ENCODE measurements around the gene DDX11. TPM values are rescaled to one million over a fixed set of nuclear protein-coding genes. Genes with fewer than 3 reads are reported as not detected.
A peak's percentile ranks its signal among the peaks of the same experiment; 100 is the strongest.
"Not testable (repeated sequence)": the region's sequence is repeated elsewhere in the genome, so short reads cannot be mapped to it uniquely, and the experiment has no call there.

The DDX11 gene
- total and polyA plus RNA-seq, 12 donors: 4.9 to 49.1 (median 17.0) TPM

- H3K27me3 ChIP-seq; H3K9me3 ChIP-seq (replicated peaks in 1 of 3); intact Hi-C loops (cut with DNase I); H3K4me1 ChIP-seq (replicated peaks in 1 of 2); H3K36me3 ChIP-seq (replicated peaks in 1 of 2): not testable (repeated sequence)
- WGBS, 4 donors: 3 to 7% (median 5%) methylated on average over 9 to 16 of the region's 16 CpGs
- DNase-seq: peak in 2 of 7 donors; percentile 17 to 22
- H3K4me3 ChIP-seq: peak overlapping the region in 3 of 4 donors; percentile 63 to 83 (median 79)
- TF ChIP-seq CTCF (IDR thresholded peaks at IDR 0.05): peak in 4 of 6 experiments; percentile 15 to 53 (median 36)
- peak overlapping the region in 2 of 5 donors; percentile 70 to 89 for H3K27ac ChIP-seq
Observed at GRCh38 chr12:31074333-31074874, 744 bp downstream of the DDX11 start.

GRCh38 chr12:31076150-31076549, 2.5 kb downstream of the DDX11 start:
- intact Hi-C loops (cut with DNase I); H3K27me3 ChIP-seq; DNase-seq; H3K27ac ChIP-seq; H3K9me3 ChIP-seq (replicated peaks in 1 of 3); H3K4me1 ChIP-seq (replicated peaks in 1 of 2); H3K4me3 ChIP-seq; H3K36me3 ChIP-seq (replicated peaks in 1 of 2): not testable (repeated sequence)
- 83 to 95% (median 87%) methylated on average over 9 to 11 of the region's 11 CpGs for WGBS, 4 donors

DNA sequence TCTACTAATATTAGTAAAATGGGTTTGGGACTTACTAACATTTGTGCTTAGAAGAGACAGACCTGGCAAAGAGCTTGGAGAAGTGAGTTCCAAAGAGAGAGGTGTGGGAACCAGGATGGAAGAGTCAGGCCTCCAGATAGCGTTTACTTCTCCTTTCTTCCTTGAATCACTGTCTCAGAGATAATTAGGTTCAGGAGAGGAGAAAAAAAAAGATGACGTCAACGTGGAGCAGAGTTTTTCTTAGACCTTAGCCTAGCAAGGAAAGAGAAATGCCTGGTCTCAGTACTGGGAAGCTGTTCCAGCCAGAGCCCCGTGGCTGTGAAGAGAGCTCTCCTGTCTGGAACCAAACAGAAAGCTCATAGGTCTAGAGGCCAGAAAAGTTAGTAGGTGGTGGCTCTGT, 3.4 kb downstream of the DDX11 start:
- 86 to 95% (median 93%) methylated on average over 3 to 4 of the region's 4 CpGs for WGBS, 4 donors

GRCh38 chr12:31077998-31078397, 4.3 kb downstream of the DDX11 start:
- H3K4me3 ChIP-seq; H3K9me3 ChIP-seq (replicated peaks in 1 of 3); H3K4me1 ChIP-seq (replicated peaks in 1 of 2); DNase-seq; H3K36me3 ChIP-seq (replicated peaks in 1 of 2); H3K27me3 ChIP-seq; intact Hi-C loops (cut with DNase I); H3K27ac ChIP-seq: not testable (repeated sequence)
- WGBS, 4 donors: 94 to 99% (median 97%) methylated on average over 8 of the region's 8 CpGs

More for the DNA sequence above, 3.4 kb downstream of the DDX11 start:
- H3K27ac ChIP-seq; H3K27me3 ChIP-seq; H3K9me3 ChIP-seq (replicated peaks in 1 of 3); H3K4me1 ChIP-seq (replicated peaks in 1 of 2); H3K36me3 ChIP-seq (replicated peaks in 1 of 2); H3K4me3 ChIP-seq; DNase-seq; intact Hi-C loops (cut with DNase I): not testable (repeated sequence)

DNA sequence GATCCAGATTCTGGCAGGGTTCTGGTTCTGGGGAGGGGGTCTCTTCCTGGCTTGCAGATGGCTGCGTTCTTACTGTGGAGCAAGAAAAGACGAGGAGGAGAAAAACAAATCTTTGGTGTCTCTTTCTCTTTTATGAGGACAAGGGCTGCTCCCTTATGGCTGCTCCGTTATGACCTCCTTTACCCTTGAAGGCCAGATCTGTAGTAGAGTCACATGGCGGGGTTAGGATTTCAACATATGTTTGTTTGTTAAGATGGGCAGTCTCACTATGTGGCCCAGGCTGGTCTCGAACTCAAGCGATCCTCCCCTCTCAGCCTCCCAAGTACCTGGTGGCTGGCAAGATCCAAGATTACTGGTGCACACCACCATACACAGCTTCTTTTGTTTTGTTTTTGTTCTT, 5.8 kb downstream of the DDX11 start:
- H3K27ac ChIP-seq; H3K36me3 ChIP-seq (replicated peaks in 1 of 2); intact Hi-C loops (cut with DNase I); H3K27me3 ChIP-seq; H3K4me1 ChIP-seq (replicated peaks in 1 of 2); H3K4me3 ChIP-seq; H3K9me3 ChIP-seq (replicated peaks in 1 of 3); DNase-seq: not testable (repeated sequence)
- WGBS, 4 donors: 80 to 96% (median 89%) methylated on average over 1 to 4 of the region's 6 CpGs

DNA sequence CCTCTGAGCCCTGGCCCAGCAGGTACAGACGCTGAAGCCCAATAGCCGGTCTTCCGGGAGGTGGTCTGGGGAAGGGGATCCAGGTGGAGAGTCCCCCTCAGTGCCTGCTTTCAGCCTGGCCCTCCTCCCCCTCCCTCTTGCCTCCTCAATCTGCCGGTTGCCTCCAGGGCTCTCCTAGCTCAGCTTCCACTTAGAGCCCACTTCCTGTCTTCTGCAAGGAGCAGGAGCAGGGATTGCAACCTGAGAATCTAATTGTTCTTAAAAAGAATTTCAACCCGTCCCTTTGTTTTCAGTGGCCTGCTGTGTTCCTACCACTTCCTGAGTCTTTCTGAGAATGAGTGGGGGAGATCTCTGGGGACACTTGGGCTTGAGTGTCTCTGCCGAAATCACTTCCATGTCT, 6.6 kb downstream of the DDX11 start:
- H3K9me3 ChIP-seq (replicated peaks in 1 of 3); intact Hi-C loops (cut with DNase I); H3K27me3 ChIP-seq; H3K27ac ChIP-seq; H3K36me3 ChIP-seq (replicated peaks in 1 of 2); H3K4me3 ChIP-seq; H3K4me1 ChIP-seq (replicated peaks in 1 of 2); DNase-seq: not testable (repeated sequence)
- 64 to 78% (median 71%) methylated on average over 5 to 6 of the region's 6 CpGs for WGBS, 4 donors

- H3K27me3 ChIP-seq; H3K9me3 ChIP-seq (replicated peaks in 1 of 3); H3K36me3 ChIP-seq (replicated peaks in 1 of 2); H3K27ac ChIP-seq; H3K4me3 ChIP-seq; H3K4me1 ChIP-seq (replicated peaks in 1 of 2); intact Hi-C loops (cut with DNase I); DNase-seq: not testable (repeated sequence)
- WGBS, 4 donors: 91 to 98% (median 95%) methylated on average over 5 to 6 of the region's 6 CpGs
Observed at GRCh38 chr12:31081274-31081673, 7.6 kb downstream of the DDX11 start.

DNA sequence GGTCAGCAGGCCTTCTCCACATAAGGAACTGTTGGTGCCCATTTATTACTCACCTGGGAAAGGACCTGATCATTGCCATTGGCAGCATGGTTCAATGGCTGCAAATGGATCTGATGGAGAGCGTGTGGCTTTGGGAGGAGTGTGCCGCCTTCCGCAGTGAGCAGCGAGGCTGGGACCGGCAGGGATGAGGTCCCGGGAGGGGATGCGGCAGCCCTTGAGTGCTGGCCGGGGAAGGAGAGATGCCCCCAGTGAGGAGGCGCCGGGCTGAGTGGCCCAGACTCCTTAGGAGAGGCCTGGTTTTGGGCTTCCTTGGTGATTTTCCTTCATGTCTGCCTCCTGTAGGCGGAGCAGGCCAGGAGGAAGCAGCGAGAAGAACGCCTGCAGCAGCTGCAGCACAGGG, 10.6 kb downstream of the DDX11 start:
- H3K4me1 ChIP-seq (replicated peaks in 1 of 2); DNase-seq; H3K9me3 ChIP-seq (replicated peaks in 1 of 3); intact Hi-C loops (cut with DNase I); H3K36me3 ChIP-seq (replicated peaks in 1 of 2); H3K27ac ChIP-seq; H3K27me3 ChIP-seq; H3K4me3 ChIP-seq: not testable (repeated sequence)
- 95 to 98% (median 97%) methylated on average over 10 to 13 of the region's 13 CpGs for WGBS, 4 donors

DNA sequence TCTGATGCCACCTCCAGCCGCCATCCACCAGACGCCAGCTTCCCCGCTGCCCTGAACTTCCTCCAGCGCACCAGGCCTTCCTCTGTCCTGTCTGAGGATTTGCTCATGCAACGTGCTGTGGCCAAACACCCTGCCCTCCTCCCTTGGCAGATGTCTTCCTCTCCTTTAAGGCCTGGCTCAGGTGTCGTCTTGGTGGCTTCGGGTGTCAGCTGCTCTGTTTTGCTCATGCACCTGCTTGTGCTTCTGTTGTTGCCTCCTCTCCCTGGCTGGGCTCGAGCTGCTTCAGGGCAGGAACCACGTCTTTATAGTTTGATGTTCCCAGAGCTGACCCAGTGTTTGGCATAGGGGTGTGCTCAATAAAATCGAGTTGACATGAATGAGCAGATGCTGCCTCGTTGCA, 12.4 kb downstream of the DDX11 start:
- H3K36me3 ChIP-seq (replicated peaks in 1 of 2); H3K27ac ChIP-seq; H3K9me3 ChIP-seq (replicated peaks in 1 of 3); H3K4me3 ChIP-seq; H3K4me1 ChIP-seq (replicated peaks in 1 of 2); DNase-seq; H3K27me3 ChIP-seq; intact Hi-C loops (cut with DNase I): not testable (repeated sequence)
- 87 to 92% (median 91%) methylated on average over 2 to 10 of the region's 11 CpGs for WGBS, 4 donors

GRCh38 chr12:31087486-31087885, 13.8 kb downstream of the DDX11 start:
- H3K4me3 ChIP-seq; H3K4me1 ChIP-seq (replicated peaks in 1 of 2); intact Hi-C loops (cut with DNase I); H3K9me3 ChIP-seq (replicated peaks in 1 of 3); H3K27ac ChIP-seq; DNase-seq; H3K27me3 ChIP-seq; H3K36me3 ChIP-seq (replicated peaks in 1 of 2): not testable (repeated sequence)
- 94 to 96% (median 95%) methylated on average over 3 to 8 of the region's 8 CpGs for WGBS, 4 donors

DNA sequence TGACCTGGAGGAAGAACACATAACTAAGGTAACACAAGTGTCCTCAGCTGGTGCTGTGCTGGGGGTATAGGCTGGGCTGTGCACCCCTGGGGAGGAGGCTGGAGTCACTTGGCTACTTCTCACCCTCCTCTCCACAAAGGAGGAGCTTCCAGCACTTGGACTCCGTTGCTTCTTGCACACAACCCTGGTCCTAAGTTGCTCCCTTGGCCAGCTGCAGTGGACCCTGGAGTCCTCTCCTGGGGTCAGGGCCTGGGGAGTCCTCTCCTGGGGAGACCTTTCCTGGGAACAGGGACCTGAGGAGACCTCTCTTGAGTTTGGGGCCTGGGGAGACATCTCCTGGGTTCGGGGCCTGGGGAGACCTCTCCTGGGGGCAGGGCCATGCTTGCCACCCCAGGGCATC, 14.3 kb downstream of the DDX11 start:
- H3K27ac ChIP-seq; H3K9me3 ChIP-seq (replicated peaks in 1 of 3); H3K27me3 ChIP-seq; H3K4me1 ChIP-seq (replicated peaks in 1 of 2); intact Hi-C loops (cut with DNase I); DNase-seq; H3K36me3 ChIP-seq (replicated peaks in 1 of 2); H3K4me3 ChIP-seq: not testable (repeated sequence)
- 88 to 100% (median 95%) methylated on average over 1 to 2 of the region's 2 CpGs for WGBS, 4 donors
